Measurements from ENCODE around the gene CDH4.
"Not testable (repeated sequence)": the region's sequence is repeated elsewhere in the genome, so short reads cannot be mapped to it uniquely, and the experiment has no call there.

Gene CDH4

DNA sequence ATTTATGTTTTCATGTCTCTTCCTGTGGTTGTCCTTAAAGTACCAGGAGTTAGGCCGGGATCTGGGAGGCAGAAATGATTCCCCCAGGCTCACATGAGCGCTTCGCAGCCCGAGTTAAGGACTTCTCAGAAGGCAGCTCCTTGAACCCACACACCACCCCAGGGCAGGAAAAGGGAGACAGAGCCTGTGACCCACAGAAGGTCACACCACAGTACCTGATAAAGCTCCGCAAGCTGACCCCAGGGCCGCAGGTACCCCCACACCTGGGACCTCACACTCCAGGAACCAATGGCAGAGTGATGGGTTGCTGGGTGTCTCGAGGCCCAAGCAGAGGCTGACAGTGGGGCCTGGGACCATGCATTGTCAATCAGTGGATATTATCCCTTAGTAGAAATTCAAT lies 207.6 kb downstream of the CDH4 start:
- DNase-seq (ENCODE audit: low spot score): no peak

DNA sequence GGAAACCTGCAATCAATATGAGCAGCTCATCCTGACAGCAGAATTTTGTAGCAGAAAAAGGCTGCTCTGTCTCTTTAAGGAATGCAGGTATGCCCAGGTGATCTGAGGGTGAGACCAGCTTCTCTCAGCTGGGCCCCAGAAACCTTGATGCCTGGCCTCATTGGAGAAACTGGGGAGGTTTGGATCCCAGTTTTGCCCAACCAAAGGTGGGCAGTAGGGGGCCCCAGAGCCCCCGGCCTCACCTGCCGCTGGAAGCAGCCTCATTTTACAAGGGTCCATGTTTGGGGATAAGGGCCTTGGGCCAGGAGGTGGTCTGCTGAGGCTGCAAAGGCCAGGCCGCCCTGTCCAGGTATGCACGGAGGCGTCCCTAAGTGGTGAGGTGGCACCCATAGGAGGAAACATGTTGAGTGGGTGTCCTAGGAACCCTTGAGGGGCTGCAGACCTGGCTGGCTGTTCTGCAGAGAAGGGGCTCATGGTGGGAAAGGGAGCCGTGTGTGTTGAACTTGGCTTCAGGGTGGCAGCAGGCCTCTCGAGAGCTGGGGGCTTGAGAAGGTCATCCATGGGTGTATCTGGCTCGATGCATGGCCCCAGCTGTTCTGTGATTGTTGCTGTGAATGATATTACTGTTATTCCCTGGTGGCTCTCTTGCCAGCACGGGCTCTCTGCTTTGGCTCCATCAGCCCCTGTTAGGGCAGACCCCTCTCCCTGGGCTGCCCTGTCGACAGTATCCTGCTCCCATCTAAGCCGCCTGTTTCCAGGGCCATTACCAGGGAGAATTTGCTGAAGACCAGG lies 208.4 kb downstream of the CDH4 start:
- DNase-seq (ENCODE audit: low spot score): no peak

DNA sequence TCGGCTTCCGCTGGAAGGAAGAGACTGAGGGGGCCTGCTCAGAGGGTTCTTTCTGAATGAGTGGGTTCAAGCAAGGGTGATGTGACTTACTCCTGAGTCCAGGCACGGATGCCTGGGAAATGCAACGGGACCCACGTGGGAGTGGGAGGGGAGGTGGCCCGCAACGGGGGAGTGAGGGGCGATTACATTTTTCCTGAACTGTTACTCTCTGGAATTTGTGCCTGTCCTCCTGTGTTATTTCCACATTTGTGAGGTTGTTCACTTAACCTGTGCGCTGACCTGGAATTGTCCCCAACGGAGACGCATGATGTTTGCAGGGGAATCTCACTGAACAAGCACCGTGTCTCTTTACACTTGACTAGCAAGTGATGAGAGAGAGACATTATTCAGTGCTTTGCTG lies 209.4 kb downstream of the CDH4 start:
- no peak for DNase-seq (ENCODE audit: low spot score)

DNA sequence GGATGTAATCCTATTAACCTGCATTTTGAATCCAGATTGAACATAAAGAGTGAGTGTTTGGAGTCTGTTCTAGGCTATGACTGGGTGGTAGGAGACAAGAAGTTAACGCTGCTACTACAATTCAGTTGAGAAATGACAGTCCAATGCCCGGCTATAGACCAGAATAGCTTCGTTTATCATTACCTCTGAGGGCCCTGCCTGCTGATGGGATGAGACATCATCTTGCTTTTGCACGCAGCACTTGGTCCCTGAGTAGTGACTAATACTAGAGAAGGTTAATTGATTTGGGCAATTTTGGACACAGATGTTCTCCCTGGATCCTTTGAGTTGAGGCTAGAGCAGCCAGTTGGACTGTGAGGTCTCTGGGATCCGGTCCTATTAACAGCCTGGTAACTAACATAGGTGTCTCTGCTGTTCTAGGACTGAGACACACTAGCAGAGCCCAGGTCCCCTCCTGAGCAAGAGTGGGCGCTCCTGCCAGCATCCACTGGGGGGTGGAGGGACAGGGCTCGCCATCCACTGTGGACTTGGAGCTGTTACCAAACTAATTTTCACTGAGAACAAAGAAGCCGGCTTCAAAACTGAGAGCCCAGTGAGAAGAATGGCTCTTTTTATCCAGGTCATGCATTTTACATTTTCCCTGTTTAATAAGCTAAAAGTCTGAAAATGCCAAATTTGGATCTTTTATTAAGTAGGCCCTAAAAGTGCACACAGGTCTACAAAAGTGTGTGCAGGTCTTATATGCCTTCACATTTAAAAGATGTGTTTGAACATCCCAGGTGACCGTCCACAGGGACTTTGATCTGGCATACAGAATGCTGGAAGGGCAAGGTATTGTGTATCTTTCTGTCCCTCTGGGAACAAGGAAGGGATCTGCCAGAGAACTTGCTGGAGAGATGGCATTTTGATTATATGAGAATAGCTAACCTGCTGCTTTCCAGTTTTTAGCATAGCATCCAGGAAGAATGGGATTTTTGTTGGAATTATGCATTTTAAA lies 212.5 kb downstream of the CDH4 start:
- DNase-seq (ENCODE audit: low spot score): no peak

DNA sequence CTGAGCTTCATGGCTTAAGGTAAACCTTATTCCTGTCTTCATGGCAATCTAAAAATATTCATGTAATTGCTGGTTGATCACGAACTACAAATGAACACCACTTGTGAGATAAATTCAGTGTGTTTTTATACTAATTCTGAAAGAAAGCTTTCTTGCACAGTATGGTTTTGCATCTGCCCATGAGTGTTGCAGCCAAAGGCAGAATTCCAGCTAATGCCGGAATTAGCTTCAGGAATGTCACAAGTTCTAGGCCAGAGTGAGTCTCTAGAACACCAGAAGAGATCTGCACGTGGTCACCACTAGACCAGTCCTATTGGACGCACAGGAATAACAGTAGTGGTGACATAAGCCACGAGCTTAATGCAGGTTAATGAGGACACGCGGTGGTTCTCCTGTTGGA lies 223.7 kb downstream of the CDH4 start:
- no peak for DNase-seq (ENCODE audit: low spot score)

DNA sequence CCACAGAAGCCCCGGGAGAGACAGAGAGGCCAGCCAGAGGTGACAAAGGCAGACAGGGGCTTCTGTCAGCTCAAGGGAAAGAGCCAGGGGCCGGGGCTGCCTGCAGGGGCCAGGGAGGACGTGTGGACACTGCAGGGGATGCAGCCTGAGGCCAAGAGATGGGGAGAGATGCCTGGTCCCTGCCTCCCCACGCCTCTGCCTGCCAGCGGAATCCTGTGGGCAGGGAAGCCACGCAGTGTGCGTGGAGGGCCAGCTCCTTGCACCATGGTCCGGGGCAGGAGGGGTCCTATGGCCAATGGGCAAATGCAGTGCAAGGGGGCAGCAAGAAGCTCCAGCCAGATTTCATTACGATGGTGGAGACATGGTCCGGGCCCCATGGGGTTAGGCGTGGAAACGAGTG lies 224.9 kb downstream of the CDH4 start:
- no peak for DNase-seq (ENCODE audit: low spot score)

DNA sequence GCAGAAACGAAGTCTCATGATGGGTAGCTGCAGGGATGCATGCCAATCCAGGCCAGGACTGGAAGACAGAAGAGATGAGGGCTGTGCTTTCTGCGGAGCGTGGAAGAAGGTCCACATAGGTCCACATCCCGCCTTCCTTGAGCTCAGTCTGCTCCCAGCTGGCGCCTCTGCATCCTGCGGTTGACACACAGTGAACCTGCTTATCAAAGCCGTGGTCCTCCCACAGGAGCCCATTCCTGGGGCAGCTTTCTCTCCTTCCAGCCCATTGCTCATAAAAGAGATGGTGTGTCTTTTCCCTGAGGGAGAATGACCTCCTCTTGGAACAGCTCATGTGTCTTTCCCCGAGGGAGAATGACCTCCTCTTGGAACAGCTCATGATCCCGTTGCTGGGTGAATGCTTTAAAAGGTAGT lies 225.4 kb downstream of the CDH4 start:
- no peak for DNase-seq (ENCODE audit: low spot score)

DNA sequence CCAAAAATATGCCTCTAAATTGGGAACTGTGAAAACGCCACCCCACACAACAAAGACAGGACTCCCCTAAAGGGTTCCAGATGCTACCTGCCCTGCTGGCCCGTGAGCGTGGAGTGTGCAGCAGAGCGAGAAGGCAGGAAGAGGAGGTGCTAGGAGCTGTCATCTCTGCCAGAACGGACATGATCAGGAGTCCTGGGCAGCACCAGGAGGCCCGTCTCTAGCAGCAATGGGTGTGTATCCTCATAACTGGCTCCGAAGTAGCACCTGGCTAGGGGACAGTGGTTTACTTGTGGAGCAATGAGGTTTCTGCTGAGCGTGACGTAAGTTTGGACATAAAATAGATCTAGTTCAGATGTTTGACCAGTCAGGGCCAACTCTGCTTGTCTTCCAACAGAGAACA lies 226.0 kb downstream of the CDH4 start:
- DNase-seq (ENCODE audit: low spot score): no peak

DNA sequence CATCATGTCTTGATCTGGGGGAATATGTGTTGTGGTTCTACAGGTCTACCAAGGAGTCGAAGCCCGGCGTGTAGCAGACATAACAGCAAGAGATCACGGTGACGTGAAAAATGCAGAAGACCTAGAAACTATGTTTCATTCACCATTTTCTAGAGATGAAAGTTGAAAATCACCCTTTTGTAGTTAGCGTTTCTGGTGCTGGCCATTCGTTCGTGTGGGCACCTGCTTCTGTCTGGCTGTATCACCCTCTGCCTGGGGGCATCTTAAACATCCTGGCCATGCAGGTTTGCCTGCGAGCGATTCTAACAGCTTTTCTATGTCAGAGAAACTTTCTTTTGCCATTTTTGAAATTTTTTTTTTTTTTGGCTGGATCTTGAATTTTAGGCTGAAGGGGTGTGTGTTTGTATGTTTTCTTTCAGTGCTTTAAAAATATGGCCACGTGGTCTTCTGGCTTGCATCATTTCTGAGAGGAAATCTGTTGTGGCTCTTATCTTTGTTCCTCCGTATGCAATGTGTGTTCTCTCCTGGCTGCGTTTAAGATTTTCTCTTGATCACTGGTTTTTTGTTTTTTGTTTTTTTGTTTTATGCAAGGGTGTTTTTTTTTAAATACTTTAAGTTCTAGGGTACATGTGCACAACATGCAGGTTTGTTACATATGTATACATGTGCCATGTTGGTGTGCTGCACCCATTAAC lies 226.7 kb downstream of the CDH4 start:
- DNase-seq (ENCODE audit: low spot score): no peak

DNA sequence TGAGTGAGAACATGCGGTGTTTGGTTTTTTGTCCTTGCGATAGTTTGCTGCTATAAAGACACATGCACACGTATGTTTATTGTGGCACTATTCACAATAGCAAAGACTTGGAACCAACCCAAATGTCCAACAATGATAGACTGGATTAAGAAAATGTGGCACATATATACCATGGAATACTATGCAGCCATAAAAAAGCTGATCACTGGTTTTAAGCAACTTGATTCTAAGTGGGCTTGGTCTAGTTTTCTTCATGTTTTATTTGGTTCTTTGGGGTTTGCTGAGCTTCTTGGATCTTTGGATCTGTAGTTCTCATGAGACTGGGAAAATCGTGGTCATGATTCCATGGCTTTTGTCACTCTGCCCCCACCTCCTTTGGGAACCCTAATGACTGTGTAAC lies 227.4 kb downstream of the CDH4 start:
- not testable (repeated sequence) for DNase-seq (ENCODE audit: low spot score)

DNA sequence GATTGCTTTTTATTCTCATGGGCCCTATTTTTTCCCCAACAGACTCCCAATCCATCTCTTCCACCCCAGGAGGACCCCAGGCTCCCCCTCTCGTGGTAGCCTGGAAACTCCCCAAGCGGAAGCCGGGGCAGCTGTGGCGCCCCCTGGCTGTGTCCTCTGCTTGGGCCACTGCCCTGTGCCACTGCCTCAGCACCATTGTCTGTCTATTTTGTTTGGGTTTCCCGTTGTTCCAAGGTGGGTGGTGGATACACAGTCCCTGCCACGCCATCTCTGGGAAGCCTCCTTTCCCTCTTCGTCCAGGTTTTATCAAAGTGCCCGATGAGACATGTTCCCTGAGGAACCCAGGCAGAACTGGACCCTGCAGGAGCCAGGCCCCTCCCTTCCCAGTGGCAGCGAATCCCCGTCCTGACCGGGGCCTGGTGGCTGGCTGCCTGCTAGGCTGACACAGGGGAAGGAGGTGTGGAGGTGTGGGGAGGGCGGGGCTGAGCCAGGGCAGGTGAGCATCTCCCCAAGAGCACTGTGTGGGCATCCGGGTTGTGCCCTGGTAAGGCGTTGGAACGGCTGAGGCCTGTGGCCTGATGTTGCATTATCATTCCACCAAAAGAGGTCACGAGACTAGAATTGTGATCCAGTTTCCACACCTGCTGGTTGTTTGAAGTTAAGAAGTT lies 228.2 kb downstream of the CDH4 start:
- no peak for DNase-seq (ENCODE audit: low spot score)

DNA sequence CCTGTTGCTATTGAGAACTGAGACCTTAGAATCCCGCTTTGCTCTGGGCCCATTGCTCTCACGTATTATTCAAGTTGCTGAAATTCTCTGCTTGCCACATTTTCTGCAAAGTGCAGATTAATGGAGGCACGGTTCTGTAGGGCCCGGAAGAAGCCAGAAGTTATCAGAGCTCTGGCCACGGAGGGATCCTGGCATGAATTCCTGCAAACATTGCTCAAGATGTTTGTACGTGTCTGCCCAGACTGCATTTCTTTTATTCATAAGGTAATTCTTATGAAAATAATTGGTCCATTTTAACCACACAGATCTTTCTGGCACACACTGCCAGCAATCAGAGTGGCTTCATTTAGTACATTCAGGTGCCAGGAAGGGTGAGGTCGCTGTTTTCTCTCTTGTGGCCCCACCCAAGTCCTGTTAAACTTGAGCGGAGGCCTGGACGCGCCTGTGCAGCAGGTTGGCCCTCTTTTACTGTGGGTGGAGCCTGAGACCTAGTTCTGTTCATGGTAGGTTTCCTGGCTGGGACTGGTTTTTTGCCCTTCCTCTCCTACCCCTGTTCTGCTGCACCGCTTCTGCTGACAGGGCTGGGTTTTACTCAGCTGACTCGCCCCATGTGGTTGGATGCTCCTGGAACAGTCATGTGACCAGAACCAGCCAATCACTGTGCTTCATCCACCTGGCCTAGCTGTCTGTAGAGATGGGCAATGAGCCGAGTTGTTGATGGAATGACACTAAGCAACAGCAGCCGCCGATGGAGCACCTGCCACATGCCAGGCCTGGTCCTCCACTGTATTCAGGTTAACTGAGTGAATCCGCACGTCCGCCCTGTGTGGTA lies 230.2 kb downstream of the CDH4 start:
- no peak for DNase-seq (ENCODE audit: low spot score)

DNA sequence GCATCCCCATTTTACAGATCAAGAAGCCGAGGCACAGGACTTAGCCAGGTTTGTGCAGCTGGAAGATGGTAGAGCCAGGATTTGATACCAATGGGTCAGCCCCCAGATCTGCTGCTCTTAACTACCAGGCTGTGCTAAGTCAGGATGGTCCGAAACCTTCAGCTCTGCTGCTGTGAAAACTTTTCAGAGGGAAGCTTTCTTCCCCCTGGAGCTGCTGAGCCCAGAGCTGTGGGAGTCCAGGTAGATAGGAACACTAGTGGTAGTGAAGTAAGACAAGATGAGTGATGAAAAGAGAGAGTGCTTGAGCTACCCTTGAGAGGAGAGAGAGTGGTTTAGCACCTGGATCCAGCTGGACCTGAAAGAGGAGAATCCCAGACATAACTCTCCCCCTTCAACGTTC lies 230.8 kb downstream of the CDH4 start:
- no peak for DNase-seq (ENCODE audit: low spot score)

DNA sequence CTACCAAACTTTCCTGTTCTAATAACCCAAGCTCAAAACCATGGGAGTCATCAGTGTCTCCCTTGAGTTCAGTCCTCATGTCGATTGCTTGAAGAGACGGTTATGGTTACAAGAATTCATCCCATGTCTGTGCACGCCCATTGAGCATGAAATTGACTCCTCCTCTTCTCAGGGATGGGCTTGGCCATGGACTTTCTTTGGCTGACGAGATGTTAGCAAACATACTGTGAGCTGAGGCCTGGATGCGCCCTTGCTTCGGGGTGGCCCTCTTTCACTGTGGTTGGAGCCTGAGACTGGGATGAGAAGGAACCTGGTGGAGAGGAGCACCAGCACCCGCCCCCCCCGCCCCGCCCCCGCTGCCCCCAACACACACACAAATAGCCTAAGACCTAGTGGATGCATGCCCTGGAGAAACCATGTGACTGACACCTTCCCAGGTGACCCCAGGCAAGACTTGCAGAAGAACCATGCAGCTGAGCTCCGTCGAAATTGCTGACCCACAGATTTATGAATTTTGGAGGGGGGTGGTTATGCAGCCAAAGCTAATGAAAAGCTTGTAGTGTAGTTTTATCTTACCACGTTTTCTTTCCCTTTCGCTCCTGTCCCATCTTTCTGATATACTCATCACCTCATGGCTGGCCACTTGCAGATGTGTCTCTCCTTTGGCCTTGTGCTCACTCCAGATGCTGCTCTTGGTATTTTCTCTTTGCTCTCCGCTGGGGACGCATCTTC lies 231.4 kb downstream of the CDH4 start:
- no peak for DNase-seq (ENCODE audit: low spot score)

DNA sequence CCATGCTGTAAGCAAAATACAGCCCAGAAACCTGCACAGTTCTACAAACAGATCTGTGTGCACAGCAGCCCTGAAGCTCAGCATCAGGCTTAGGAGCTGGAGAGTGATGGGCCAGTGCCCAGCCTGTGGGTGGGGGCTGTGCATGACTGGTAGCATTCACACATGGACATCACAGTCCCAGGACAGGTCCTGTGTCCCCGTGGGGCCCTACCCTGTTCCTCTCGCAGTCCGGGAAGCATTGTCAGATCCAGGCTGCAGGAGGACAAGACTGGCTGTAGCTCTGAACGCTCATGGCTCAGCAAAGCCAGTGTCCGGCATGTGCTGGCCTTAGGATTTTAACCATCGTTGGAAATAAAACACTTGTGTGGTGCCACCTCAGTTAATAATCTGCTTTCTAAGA lies 234.1 kb downstream of the CDH4 start:
- no peak for DNase-seq (ENCODE audit: low spot score)

DNA sequence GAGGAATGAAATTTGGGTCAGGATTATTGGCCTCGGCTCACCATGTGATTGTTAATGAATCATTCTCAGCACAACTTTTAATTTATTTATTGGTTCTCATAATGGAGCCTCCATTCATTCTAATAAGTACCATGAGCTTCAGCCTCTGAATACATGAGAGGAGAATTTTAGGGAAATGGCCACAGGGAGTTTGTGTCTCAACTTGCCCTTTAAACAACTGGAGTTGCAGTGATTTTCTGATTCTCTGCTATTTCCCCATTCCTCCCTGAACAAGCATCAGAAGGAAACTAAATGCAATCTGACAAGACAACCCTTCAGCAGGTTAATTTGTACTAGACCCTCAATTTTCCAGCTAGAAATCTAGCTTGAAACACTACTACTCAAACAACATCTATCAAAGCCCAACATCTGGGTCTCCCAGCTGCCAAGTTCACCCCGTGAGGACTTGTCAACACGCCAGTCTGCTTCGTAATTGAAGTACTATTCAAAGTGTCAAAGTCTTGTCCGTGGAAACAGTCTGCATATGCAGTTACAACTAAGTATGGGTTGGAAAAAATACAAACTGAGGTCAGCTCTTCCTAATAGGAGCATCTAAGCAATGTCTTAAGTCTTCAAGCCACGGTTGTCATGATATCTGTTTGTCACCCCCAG lies 235.4 kb downstream of the CDH4 start:
- DNase-seq (ENCODE audit: low spot score): no peak

DNA sequence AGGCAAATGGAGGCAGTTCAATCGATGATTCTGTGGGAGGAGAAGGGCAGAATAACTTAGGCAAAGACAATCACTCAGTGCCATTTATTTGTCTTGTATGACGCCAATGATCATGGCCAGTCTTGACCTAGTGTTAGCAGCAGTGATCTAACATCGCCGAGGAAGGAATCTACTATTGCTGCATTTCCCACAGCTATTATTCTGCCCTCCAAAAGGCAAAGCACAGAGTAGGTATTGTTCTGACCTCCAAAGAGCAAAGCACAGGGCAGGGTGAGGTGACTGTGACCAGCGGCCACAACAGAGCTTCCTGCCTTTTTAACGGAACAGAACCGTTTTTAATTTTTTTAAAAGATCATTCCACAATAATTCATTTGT lies 235.9 kb downstream of the CDH4 start:
- DNase-seq (ENCODE audit: low spot score): no peak

DNA sequence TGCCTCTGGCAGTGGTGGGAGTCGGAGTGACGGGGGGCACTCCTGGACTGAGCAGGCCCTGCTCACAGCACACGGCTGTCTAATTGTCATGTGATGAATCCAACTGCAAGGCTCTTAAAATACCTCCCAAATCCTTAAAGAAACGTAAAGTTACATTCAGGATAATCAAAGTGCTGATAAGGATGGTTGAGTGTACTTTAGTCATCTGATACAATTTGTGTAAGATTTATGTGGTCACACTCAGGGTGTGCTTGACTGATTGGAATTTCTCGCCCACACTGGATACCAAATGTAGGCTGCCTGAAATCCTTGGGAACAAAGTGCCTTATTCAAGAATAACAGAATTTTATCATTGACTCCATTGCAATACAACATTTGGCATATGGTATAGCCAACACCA lies 238.7 kb downstream of the CDH4 start:
- no peak for DNase-seq (ENCODE audit: low spot score)

DNA sequence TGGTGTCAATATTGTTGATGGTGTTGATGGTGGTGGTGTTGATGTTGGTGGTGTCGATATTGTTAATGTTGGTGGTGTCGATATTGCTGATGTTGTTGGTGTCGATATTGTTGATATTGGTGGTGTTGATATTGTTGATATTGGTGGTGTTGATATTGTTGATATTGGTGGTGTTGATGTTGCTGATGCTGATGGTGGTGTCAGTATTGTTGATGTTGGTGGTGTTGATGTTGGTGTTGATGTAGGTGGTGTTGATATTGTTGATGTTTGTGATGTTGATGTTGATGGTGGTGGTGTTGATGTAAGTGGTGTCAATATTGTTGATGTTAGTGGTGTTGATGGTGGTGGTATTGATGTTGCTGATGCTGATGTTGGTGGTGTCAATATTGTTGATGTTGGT lies 240.0 kb downstream of the CDH4 start:
- no peak for DNase-seq (ENCODE audit: low spot score)

DNA sequence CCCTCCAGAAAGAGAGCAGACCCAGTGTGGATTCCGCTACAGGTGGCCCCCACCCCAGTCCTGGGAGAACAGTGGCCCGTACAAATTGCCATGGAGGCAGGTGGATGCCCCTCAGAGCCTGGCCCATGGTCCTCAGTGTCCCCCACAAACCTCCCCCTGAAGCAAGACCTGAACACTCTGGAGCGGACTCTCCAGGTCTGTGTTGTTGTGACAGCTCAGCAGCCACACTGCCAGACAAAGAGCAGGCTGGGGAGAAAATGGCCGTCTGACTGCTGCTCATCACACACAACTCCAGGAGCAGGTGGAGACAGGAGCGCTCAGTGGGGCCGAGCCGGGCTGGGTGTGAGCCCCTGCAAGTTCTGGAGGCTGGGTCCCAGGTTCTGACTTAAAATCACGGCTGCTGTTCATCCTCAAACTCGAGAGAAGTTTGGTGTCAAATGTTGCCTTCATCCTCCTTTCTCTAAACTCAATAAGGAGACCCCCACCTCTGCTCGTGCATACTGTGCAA lies 241.8 kb downstream of the CDH4 start:
- DNase-seq (ENCODE audit: low spot score): no peak
